HG03521 (cell line): ENCODE data around the gene GYPB.
"Not testable (repeated sequence)": the region's sequence is repeated elsewhere in the genome, so short reads cannot be mapped to it uniquely, and the experiment has no call there.

Source experiments
- ATAC-seq: cut with Tn5 transposase; IDR thresholded peaks from one replicate; pipeline ENCODE4 v1.9.1; 2021; ENCODE audit warnings: mild to moderate bottlenecking, moderate library complexity; ENCODE audit not compliant: unreplicated experiment

The GYPB gene

DNA sequence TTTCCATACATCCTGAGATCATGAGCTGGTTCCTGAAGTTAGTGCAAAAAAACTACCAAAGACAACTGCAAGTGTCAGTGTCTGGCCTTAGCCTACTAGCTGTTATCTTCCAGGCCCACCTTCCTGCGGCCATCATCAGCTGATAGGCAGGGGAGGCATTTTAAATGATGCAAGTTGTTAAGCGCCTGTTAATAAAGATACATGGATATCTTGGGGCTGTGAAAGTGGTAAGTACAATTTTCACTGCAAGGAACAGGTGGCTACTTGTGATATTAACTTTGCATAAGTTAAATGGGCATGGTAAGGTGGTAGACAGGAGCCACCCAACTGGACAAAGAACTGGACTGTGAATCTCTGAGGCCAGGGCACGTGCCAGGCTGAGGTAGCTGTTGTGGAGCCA is at the start of gene GYPB:
Gene GYPB, minus strand, starts transcription at position 104 of the 400 bp plus-strand sequence. Its CDS starts 93 bp downstream, at position 11.
- ATAC-seq: not testable (repeated sequence)

DNA sequence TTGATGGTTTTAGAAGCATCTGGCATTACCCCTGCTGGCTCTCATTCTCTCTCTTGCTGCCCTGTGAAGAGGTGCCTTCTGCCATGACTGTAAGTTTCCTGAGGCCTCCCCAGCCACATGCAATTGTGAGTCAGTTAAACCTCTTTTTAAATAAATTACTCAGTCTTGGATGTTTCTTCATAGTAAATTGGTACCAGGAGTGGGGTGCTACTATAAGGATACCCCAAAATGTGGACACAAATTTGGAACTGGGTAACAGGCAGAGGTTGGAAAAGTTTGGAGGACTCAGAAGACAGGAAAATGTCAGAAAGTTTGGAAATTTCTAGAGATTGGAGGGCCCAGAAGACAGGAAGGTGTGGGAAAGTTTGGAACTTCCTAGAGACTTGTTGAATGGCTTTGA is 42.4 kb upstream of the GYPB start:
- not testable (repeated sequence) for ATAC-seq

GRCh38 chr4:144060234-144060859 is 41.2 kb upstream of the GYPB start:
- ATAC-seq: not testable (repeated sequence)

DNA sequence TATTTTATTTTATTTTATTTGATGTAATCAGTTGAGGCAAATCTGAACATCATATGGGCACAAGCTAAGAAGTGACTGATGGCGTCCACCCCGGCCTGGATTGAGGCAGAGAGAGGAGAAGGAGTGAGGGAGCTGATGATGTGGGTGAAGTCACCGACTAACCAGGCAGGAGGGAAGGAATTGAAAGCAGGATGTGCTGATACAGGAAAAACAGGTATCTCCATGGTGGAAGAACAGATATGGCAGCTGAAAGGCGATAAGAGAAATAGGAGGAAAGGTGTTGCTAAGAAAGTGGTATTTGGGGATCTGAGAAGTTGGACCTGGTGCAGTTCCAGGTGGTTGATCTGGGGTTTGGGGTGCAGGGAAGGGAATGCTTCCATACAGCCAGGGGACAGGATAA is 37.6 kb upstream of the GYPB start:
- ATAC-seq: no peak

- ATAC-seq: not testable (repeated sequence)
Measured at GRCh38 chr4:144055336-144055735, 36.2 kb upstream of the GYPB start.

- ATAC-seq: not testable (repeated sequence)
Measured at GRCh38 chr4:144051494-144051893, 32.3 kb upstream of the GYPB start.

DNA sequence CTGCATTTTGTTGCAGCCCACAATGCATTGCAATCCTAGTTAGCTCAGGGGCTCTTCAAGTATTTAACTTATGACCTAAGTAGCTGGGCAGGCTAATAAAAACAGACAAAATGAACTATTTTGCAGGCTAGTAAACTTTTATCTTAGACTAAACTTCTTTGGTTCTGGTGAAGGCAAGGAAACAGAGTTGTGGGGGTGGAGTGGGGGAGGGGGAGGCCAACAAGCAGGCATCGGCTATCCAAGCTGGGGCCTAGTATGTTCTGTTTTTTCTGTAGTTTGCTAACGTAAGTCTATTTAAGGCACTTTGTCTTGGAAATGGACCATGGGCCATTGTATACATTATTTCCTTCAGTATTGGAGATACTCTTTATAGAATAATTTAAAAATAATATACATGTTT is 31.5 kb upstream of the GYPB start:
- not testable (repeated sequence) for ATAC-seq

DNA sequence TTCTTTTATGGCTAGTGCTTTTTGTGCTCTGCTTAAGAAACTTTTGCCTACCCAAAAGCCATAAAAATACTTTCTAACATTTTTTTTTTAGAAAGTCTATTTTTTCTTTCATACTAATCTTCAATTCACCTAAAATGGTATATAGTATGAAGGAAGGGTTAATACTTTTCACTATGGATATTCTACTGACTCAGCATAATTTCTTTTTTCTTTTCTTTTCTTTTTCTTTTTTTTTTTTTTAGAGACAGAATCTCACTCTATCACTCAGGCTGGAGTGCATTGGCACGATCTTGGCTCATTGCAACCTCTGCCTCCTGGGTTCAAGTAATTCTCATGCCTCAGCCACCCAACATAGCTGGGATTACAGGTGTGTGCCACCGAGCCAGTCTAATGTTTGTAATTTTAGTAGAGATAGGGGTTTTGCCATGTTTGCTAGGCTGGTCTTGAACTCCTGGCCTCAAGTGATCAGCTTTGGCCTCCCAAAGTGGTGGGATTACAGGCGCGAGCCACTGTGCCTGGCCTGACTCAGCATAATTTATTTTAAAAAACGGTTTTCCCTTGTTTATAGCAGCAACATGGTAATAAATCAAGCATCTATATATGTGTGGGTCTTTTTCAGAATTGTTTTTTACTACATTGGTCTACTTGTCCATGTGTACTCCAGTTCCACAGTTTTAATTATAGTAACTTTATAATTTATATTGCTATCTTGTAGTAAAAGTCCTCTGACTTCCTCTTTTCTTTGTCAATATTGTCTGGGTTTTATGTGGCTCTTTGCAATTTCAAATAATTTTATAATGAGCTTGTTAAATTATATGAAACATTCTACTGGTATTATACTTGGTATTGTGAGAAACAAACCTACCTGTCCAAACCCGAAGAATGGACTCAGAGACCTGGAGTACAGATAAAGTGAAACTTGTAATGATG is 30.6 kb upstream of the GYPB start:
- not testable (repeated sequence) for ATAC-seq

DNA sequence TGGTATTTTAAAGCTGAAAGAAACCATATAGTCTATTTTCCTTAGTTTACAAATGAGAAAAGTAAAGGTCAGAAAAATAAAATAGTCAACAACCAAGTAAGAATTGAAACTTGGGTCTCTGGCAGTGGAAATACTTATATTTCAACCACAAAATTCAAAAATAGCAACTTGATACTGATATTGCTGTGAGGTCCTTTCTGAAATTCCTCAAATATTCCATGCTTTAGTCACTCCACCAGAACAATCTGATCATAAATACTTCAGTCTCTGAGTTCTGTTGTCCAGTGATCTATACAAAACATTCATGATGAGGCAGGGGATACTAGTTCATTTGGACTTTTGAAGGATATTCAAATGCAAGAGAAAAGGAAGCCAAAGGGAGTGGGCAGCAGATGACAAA is 25.8 kb upstream of the GYPB start:
- not testable (repeated sequence) for ATAC-seq

GRCh38 chr4:144032580-144032979 is 13.4 kb upstream of the GYPB start:
- not testable (repeated sequence) for ATAC-seq

DNA sequence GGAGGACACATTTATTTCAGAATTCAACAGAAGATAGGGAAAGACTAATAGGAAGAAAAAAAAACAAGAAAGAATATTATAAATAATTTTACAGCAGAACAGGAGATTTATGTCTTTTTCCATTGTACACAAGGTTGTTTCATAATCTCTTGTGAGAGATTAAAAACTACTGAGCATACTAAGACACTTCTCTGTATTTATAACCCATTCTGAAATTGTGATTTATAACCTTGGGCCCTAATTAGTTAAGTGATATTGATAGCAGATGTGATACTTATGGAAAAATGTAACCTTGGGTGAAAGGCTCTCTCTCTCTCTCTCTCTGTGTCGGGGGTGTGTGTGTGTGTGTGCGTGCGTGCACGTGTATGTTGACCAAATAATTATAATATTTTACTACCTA is 12.7 kb upstream of the GYPB start:
- ATAC-seq: not testable (repeated sequence)

DNA sequence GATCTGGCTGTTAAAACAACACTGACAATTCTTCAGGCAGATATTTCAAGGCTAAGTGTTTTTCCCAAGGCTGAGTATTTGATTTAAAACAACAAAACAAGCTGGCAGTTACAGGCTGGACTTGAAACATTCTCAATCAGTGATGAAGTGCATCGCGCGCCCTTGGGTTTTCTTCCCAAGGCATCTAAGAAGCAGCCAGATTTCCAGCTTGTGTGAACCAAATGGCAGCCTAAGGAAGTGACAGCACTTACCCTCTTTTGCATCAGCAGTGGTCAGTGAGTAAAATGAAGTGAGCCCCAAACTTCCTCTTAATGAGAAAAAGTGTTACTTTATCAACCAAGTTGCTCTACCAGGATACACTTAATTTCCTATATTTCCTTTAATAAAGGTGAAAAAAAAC is 12.2 kb upstream of the GYPB start:
- not testable (repeated sequence) for ATAC-seq

DNA sequence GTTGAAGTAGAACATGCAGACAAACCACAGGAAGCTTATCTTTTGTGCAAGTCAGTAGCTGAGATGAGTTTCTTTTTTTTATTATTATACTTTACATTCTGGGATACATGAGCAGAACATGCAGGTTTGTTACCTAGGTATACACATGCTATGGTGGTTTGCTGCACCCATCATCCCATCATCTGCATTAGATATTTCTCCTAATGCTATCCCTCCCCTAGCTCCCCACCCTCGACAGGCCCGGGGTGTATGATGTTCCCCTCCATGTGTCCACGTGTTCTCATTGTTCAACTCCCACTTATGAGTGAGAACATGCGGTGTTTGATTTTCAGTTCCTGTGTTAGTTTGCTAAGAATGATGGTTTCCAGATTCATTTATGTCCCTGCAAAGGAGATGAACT is 11.5 kb upstream of the GYPB start:
- ATAC-seq: not testable (repeated sequence)

DNA sequence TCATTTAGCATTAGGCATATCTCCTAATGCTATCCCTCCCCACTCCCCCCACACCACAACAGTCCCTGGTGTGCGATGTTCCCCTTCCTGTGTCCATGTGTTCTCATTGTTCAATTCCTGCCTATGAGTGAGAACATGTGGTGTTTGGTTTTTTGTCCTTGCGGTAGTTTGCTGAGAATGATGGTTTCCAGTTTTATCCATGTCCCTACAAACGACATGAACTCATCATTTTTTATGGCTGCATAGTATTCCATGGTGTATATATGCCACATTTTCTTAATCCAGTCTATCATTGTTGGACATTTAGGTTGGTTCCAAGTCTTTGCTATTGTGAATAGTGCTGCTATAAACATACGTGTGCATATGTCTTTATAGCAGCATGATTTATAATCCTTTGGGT is 7.5 kb upstream of the GYPB start:
- not testable (repeated sequence) for ATAC-seq

- not testable (repeated sequence) for ATAC-seq
Measured at GRCh38 chr4:144024399-144025053, 5.3 kb upstream of the GYPB start.

DNA sequence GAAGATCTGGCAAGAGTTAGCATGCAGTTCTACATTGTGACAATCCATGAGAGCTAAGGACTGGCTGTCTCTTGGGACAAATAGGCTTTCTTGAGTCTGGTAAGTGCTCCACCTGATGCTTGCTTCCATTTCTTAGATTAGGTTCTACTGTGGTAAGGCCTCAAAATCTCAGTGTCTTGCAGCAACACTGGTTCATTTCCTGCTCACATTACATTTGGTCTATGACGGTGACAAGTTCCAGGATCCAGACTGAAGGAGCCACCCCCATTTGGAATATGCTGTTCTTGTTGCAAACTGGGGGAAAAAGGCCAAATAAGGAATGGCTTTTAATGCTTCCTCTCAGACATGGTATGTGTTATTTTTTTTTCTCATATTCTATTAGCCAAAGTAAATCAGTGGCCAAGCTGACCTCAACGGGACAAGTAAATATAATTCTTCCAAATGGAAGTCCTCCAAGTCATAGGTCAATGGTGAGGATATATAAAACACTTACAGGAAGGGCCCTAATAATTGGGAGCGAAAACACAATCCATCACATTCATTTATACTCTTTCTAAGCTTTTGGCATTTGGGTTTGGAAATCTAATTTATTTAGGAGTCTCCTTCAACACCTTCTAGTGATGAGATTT is 3.7 kb upstream of the GYPB start:
- not testable (repeated sequence) for ATAC-seq

DNA sequence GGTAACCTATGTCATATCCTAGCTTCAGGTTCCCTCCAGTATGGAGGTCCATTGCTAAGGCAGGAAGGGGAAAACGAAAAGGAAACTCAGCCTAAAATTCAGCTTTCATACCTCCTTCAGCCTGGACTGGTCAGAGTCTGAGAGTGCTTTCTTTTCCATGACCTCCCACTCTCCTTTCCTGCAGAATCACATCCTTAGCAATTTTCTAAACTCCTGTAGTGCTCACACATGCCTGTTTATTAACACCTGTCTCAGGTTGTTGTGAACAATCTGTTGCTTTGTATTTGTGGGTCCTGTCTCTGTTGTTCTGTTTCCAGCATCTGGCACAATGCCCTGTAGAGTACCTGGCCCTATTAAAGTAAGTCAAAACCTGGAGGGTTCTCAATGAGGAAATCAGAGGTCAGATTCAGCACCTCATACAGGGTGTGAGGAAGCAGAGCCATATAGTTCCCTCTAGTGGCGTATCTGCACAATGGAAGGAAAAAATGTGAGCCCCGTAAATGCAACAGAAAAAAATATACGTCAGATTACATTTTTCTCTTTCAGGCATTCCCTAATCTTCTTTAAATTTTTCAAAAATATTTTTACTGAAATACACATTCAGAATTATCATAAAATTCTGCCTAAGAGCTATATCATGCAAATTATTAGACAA is 2.3 kb upstream of the GYPB start:
- peak; percentile 79 for ATAC-seq

GRCh38 chr4:144018223-144019000 is 768 bp downstream of the GYPB start:
- ATAC-seq: not testable (repeated sequence)

DNA sequence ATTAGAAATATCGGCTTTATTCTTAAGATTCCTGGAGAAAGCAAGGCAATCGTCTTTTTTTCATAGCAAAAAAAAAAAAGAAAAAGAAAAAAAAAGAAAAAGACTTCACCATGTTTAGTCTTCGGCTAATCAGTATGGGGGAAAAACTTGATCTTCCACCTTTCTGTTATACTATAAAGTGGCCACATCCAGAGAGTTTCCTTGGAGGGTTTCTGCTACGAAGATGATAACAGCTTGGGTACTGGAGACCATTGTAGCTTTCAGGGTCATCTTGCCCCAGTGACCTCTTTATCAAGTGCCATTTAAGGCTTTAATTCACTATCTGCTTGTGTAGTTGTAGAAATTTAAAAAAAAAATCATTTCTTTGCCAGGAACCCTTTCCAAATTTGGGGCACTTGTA is 1.9 kb downstream of the GYPB start:
- not testable (repeated sequence) for ATAC-seq
